OCI-LY3 (cell line): ENCODE measurements around the gene ARPC5L.

Experiments
- CTCF ChIP-seq: fragments of 200-600, 300-600 bp; sonication (generic); IDR thresholded peaks from 2 replicates; pipeline ENCODE4 v1.5.1; 2014; ENCODE audit warnings: antibody characterized with exemption, low read length, low read depth
- EZH2phosphoT487 ChIP-seq: fragments of 200-600 bp; shearing (Covaris generic); IDR thresholded peaks from 2 replicates; pipeline ENCODE4 v1.6.1; 2018; ENCODE audit warnings: antibody characterized with exemption, mixed run types, low read depth

GRCh38 chr9:124863371-124863871 is 1.5 kb downstream of the ARPC5L start:
- no peak for TF ChIP-seq CTCF
- TF ChIP-seq EZH2phosphoT487: no peak
